Islet of Langerhans (tissue), 1 donor: Measurements from ENCODE around the gene B9D2.

ENCODE experiments used
- FAIRE-seq: peaks from one replicate; lab custom pipeline; 2011; peaks lifted over from hg19 to GRCh38; lab: Jason Lieb, UNC

B9D2 gene

DNA sequence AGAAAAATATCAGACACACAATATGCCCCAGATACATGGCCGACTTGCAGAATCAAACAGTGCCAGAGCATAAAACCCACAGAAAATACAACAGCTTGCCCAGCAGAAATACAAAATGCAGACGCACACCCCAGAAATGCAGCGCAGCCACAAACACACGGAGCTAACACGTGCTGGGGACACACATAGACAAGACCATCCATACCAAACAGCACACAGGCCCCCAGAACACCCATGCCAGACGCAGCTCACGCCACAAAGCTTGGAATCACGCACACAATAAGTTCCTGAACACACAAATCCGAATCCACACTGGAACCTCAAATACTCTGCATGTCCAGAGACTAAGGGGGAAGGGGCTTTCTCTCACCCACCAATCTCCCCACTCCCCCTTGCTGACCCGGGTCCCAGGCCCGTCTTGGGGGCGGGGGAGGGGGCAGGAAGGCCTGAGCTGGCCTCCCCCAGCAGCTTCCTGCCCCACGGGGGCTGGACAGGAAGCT lies 36.8 kb downstream of the B9D2 start:
- no peak for FAIRE-seq

DNA sequence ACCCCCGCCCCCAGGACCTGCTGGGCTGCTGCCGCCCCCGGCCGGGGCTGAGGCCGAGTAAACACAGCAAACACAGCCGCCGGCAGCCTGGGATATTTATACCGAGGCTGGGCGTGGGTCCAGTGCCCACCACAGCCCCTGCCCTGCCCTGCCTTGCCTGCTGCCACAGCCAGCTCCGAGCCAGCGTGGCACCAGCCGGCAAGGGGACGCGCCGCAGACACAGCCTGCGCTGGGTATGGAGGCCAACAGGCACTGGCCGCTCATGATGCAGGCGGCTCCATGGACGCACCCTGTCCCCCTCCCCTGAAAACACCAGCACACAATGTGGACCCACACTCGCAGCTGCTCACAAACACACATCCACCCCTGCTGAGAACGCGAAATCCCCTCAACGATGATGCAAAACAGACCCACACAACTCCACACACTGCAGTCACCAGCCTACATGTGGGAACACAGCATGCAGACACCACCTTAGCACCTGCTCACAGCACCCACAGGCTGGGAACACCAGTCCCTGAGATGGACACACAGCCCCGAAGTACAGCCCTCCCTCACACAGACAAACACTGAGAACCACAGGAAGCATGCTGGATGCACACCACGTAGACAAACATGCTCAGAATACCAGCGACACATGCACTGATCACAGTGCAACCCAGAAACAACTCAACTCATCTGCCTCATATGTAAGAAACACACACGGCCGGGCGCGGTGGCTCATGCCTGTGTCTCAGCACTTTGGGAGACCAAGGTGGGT lies 37.8 kb downstream of the B9D2 start:
- FAIRE-seq: no peak

DNA sequence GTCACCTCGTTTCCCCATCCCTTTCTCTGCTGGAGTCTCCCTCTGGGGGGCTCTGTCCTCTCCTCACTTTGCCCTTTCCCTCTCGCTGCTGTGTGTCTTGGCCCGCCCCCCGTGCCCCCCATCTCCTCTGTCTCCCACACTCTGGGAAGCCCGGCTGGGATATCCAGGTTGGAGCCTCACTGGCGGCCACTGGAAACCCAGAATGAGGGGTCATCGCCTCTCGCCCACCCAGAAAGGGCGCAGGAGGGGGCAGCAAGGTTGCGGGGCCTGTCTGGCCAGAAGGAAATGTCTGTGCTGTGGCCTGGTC lies 38.4 kb downstream of the B9D2 start:
- no peak for FAIRE-seq

DNA sequence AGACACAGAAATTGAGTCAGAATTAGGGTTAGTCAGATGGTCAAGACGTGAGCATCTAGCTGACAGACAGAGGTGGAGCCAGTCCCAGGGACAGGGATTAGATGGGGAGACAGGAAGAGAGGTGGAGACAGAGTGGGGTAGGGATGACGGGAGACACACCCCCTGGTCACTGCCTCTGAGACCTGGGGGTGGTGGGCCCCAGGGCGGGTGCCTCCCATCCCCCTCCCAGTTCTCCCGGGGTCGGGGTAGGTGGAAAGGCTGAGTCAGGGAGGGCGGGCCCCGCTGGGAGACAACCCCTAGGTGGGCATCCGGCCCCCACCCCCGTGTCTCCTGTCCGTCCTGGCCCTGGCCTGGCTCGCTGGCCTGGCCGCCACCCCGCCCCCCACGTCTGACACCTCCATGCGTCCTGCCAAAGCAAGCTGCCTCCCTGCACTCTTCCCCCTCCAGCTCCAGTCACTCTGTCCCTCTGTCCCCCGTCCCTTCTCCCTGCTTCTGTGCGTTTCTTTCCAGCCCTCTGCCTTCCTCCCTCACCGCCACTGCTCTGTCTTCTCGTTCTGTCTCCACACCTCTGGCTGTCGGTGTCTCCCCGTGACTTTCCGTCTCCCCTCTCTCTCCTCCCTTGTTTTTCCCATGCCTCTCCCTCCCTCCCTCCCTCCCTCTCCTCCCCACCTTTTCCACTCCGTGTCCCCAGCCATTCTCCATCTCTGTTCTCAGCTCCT lies 38.9 kb downstream of the B9D2 start:
- FAIRE-seq: no peak

DNA sequence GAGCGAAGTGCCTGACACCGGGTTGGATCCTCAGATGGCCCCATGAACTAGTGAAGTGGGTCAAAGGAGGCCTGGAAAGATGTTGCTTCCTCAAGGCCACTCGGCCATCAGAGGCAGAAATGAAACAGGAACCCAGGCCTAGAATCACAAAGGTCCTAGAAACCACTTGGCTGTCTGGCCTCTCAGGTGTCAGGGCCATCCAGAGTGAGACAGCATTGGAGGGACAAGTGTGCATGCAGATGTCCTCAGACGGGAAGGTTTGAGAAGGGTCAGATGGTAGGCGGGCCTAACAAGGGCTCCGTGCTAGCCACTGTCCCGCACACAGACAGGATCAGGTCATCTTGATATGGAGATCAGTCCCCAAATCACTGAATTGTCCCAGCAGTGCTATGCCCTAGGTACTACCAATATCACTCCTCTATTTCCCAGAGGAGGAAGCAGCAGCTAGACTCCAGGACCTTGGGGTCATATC lies 39.7 kb downstream of the B9D2 start:
- no peak for FAIRE-seq

GRCh38 chr19:41323430-41324125 lies 40.4 kb downstream of the B9D2 start:
- FAIRE-seq: no peak

DNA sequence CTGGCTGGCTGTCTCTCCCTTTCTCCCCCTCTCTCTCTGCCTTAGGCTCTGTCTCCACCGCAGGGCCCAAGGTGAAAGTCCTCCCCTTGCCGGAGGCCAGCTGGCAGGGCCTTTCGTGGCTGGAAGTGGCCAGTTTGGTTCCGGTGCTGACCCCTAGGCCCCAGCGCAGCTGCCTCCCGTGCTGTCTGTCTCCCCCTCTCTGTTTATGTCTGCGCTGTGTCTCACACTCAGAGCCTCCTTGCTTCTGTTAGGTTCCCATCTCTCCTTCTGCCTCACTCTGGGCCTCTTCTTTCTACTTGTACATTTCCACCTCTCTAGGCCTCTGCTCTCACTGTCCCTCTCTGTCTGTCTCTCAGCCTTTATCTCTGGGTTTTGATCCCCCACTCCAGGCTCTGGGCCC lies 40.9 kb downstream of the B9D2 start:
- no peak for FAIRE-seq

DNA sequence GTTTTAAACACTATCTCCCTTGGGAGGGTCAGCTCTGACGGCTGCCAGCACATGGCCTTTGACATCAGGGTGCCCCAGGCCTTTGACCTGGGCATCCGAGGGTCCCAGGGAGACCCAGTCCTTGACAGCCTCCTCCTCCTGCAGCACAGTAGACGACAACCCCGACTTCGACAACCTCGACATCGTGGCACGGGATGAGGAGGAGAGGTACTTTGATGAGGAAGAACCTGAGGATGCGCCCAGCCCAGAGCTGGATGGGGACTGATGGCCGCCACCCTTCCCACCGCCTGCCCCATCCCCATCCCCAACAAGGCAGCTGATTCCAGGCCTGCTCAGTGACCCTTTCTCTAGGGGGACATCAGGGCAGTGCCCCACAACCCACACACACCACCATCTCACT lies 41.5 kb downstream of the B9D2 start:
- no peak for FAIRE-seq

DNA sequence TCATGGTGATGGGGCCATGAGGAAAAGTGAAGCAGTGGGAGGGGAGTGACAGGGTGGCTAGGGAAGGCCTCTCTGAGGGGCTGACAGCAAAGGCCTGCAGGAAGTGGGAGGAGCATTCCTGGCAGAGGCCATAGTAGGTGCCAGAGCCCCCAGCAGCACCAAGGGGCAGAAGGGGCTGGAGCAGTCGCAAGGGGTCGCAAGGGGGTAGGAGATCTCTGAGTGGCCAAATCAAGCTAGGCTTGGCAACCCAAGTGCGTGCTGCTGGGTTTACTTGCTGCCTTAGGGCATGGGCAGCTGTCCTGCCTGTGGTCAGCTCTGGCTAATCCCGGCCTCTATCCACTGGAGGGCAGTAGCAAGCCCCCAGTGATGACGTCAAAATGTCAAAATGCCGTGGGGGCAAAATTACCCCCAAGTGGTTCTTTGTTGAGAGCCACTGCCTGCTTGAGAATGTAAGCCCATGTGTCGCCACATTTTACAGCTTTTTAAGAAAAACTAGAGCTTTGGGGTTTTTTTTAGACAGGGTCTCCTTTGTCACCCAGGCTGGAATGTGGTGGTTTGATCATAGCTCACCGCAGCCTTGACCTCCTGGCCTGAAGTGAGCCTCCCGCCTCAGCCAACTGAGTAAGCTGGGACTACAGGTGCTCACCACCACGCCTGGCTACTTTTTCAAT lies 42.2 kb downstream of the B9D2 start:
- FAIRE-seq: no peak

- FAIRE-seq: no peak
Measured at GRCh38 chr19:41321204-41321599, 42.7 kb downstream of the B9D2 start.

- no peak for FAIRE-seq
Measured at GRCh38 chr19:41320568-41320967, 43.4 kb downstream of the B9D2 start.

DNA sequence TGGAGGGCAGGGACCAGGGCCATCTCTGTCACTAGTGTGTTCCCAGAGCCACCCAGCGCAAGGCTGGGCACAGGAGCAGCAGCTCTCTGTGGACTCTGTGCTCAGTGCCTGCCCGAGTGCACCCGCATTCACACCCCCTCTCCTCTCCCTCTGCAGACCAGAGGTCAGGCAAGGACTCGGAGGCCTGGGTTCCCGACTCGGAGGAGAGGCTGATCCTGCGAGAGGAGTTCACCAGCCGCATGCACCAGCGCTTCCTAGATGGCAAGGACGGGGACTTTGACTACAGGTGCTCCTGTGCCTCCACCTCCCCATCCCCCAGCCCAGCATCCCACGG lies 43.8 kb downstream of the B9D2 start:
- no peak for FAIRE-seq

- FAIRE-seq: no peak
Measured at GRCh38 chr19:41319500-41320184, 44.3 kb downstream of the B9D2 start.

DNA sequence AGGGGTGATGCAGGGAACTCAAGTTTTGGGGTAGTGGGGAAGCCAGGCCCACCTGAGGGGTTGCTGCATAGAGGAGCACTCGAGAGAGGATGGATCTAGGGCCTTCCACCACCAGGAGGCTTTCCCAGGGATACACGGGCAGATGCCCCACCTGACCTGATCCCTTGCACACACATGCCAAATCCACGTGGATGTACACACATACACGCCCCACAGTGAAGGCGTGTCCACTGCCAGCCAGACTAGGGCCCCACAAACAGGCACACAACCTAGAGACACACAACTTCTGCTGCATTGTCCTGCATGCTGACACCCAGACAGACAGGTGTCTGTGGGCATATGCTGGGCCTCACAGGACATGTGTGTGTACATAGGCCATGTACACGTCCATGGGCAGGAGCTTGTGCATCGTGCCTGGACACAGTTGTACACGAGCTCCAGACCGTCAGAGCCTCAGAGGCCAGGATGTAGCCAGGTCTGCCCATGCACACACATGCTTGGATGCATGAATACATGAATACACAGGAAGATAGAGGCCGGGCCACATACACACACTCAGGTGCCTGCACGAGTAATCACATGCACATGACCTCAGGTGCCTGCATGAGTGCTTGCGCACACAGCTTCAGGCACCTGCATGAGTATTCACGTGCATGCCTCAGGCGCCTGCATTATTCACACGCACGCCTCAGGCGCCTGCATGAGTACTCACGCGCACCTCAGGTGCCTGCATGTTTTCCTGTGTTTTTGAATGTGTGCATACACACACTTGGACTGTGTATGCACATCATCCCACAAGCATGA lies 45.1 kb downstream of the B9D2 start:
- no peak for FAIRE-seq

GRCh38 chr19:41316306-41316920 lies 47.5 kb downstream of the B9D2 start:
- FAIRE-seq: no peak

DNA sequence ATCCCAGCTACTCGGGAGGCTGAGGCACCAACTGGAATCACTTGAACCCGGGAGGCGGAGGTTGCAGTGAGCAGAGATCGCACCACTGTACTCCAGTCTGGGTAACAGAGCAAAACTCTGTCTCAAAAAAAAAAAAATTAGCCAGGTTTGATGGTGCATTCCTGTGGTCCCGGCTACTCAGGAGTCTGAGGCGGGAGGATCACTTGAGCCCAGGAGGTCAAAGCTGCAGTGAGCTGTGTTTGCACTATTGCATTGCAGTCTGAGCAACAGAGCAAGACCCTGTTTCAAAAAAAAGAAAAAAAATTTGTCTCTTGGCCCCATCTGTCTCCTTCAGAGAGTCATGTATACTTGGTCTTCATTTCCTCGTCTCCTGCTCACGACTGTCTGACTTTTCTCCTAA lies 52.3 kb downstream of the B9D2 start:
- no peak for FAIRE-seq

DNA sequence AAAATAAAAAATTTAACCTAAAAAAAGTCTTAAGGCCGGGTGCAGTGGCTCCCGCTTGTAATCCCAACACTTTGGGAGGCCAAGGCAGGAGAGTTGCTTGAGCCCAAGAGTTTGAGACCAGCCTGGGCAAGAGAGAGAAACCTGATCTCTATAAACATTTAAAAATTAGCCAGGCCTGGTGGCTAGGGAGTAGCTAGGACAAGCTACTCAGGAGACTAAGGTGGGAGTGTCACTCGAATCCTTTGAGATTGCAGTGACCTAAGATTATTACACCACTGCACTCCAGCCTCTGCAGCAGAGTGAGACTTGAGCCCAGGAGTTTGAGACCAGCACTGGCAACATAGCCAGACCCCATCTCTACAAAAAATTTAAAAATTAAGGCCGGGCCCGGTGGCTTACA lies 52.9 kb downstream of the B9D2 start:
- FAIRE-seq: no peak

- no peak for FAIRE-seq
Measured at GRCh38 chr19:41310033-41310831, 53.7 kb downstream of the B9D2 start, which contains the start of gene CCDC97. TSS of gene CCDC97 (plus strand) at chr19:41310172. CDS start at chr19:41310311, 139 bp downstream.

DNA sequence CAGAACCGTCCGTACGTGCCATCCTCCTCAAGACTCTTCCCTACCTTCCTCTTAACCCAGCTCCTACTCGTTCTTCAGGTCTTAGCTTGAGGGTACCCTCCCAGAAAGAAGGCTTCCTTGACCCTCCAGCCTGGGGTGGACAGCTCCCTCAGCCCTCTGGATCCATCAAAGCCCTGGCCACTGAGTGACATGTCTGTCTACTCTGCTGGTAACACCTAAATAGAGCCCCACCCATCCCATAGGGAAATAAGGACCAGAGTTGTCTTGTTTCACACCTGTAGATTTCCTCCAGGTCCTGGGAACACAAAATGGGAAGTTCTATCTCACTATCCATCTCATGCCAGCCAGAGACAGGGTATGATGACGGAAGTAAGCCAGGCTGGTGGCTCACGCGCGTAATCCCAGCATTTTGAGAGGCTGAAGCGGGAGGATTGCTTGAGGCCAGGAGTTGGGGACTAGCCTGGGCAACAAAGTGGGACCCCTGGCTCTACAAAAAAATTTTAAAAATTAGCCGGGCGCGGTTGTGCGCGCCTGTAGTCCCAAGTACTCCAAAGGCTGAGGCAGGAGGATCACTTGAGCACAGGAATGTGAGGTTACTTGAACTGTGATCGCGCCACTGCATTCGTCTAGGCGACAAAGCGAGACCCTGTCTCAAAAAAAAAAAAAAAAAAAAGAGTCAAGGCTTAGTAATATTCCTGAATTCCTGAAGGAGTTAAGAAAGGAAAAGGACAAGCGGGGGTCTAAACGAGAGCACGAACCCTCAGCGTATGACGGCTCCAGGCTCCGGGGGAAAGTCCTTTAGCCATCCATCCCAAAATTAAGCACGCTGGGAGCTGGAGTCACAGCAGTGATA lies 54.5 kb downstream of the B9D2 start:
- no peak for FAIRE-seq
